Stimulated activated CD8-positive, alpha-beta memory T cell treated with anti-CD3 and anti-CD28 coated beads, Interleukin-4, amount 100 ng/mL, for 4 hours (primary cell): ENCODE measurements around the gene AGPAT1.

ENCODE experiments used
- DNase-seq, 2 donors: peaks; one replicate each; pipeline ENCODE4 v3.0.0-alpha.2; 2020; ENCODE audit warnings: low read depth in 2 of 2, low spot score in 1 of 2

AGPAT1 gene

GRCh38 chr6:32173051-32173727, 2.7 kb downstream of the AGPAT1 start:
- DNase-seq: no peak

DNA sequence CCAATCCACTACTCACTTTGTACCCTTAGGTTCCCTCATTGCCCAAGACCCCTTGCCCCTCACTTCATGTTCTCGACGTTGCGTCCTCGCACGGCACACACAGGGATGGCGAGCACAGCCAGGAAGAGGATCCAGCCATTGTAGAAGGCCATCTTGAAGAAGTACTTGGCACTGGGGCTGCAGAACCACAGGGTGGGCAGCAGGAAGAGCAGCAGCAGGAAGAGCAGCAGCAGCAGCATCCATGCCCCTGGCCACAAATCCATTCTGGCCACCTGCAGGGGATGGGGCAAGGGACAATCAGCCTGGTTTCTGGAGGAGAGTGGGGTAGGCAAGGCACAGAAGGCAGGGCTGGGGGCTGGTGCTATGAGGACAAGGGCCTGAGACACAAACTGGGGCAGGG, 4.7 kb downstream of the AGPAT1 start:
- no peak for DNase-seq

GRCh38 chr6:32170294-32170693, 5.6 kb downstream of the AGPAT1 start:
- no peak for DNase-seq

DNA sequence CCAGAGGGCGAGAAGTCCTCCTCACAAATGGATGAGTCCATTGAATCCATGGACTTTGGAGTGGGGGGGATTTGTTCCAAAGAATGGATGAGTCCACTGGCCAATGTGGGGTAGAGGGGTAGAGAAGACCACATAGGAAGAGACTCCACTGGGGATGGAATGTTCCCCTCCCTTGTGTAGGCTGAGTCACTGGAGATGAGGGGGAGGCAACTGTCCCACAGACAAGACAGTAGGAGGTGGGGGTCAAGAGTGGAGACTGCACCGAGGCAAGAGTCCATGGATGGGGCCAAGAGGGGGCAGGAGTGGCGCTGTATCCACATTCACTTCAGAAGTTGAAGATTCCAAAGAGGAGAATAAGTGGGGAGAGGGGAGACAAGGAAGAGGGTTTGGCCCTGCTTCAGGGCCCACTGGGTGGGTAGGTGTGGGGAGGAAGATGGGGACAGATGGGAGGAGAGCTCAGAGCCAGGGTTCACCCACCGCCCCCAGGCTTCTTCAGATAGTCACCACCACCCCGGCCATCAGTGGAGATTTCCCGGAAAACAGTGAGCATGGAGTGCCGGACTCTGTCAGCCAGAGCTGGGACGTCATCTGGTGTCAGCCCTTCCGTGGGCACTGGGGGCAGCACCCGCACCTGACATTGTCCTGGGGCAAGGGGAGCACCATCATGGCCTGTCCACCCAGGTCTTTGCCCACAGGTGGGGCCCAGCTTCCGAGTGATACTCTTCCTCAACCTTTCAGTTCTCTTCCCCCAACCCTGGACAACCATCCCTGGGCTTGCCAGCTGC, 6.9 kb downstream of the AGPAT1 start:
- no peak for DNase-seq

DNA sequence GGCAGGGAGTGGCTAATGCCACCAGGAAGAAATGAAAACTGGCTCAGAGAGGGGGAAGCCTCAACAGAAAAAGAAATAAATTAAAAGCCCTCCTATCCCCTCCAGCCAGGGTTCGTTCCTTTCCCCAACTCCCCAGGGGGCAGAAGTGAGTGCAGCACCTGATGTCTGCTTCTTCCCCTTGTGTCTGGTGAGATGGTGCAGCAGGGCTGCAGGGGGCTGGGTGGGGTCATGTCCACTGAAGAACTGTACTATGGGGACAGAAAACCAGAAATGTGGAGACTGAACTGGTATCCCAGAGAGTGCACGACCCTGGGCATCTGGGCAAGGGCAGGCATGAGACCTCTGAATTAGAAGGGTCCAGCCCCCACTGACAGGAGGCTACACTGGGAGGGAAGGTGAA, 7.5 kb downstream of the AGPAT1 start:
- no peak for DNase-seq

DNA sequence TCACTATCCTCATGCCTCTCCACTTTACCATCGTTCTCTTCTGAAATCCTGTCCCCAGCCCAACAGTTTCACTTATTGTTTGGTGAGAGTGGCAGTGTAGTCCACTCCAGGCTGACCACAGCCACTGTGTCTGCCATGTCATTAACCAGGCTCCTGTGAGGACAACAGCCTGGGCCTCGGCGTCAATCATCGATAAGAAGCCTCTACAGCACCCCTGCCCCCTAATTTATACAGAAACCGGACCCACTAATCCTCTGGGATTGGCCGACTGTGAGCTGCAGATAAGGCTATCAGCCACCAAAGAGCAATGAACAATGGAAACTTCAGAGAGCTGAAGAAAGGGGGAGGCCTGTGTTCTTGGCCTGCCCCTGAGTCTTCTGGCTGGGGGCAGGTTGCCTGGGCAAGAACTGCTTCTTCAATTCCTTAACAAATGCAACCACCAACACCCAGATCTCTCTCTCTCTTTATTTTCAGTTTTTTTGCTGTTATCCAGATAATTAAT, 8.1 kb downstream of the AGPAT1 start:
- no peak for DNase-seq

DNA sequence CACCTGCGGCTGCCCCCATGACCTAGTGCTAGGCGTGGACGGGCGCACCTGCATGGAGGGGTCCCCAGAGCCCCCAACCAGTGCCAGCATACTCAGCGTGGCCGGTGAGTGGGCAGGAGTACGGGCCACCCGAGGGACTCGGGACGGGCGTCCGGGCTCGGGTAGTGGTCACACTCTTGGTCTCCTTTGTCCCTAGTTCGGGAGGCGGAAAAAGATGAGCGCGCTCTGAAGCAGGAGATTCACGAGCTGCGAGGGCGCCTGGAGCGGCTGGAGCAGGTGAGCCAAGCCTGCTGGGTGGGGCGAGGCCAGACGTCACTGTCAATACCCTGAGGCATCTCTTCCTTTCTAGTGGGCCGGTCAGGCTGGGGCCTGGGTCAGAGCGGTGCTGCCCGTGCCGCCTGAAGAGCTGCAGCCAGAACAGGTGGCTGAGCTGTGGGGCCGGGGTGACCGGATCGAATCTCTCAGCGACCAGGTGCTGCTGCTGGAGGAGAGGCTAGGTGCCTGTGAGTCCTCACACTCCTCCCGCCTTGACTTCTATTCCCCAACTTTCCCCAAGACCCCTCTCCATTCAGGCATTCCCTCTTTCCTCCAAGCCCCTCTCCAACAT, 8.6 kb downstream of the AGPAT1 start:
- DNase-seq: no peak

- DNase-seq: no peak
Observed at GRCh38 chr6:32166411-32167061, 9.3 kb downstream of the AGPAT1 start.

DNA sequence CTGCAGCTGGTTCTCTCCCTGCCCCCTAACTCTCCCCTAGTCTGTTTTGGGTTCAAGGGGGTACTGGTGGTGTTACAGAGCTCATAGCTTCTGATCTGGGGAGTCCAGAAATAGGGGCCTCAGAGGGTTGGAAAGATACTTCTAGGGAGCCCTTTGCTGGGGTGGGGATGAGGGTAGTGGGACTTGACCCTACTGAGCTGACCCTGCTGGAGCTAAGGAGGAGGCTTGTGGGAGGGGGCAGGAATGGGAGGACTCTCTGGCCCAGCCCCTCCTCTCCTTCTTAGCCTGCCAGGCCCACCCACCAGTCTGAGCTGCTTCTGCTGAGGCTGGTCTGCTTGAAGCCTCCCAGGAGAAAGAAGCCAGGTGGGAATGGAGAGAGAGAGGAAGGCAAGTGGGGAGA, 11.6 kb downstream of the AGPAT1 start, which contains the start of gene EGFL8:
Gene EGFL8, plus strand, starts transcription at position 301 of the 400 bp plus-strand sequence. CDS start 1,571 bp downstream, outside the sequence.
- no peak for DNase-seq

DNA sequence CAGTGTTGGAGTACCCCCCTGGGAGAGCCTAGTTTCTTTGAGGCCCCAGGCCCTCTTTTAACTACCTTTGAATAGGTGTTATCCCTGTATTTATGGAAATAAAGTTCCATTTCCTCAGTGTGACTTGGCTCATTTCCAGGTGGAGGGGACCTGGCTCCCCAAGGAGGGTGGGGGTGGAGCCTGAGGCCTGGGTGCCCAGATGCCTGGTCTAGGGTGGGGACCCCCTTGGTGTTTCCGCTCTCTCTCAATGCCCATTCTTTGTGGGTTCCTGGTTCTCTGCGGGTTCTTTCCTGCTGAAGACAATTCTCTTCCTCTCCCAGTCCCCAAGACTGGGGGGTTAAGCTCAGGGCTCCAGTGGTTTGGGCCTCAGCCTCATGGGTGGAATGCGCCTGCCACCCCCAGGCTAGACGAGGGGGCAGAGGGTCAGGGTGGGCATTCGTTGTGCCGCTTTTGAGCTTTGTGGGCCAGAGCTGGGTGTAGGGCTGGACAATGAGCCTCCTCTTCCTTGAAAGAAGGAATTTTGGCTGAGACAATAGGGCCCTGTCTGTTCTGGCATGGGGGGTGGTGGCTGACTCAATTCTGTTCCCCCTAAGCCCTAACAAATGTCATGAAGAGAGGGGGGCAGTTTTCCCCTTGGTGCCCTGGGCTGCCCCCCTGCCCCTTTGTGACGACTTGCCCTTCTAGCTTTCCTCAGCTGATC, 12.2 kb downstream of the AGPAT1 start:
- DNase-seq: no peak

DNA sequence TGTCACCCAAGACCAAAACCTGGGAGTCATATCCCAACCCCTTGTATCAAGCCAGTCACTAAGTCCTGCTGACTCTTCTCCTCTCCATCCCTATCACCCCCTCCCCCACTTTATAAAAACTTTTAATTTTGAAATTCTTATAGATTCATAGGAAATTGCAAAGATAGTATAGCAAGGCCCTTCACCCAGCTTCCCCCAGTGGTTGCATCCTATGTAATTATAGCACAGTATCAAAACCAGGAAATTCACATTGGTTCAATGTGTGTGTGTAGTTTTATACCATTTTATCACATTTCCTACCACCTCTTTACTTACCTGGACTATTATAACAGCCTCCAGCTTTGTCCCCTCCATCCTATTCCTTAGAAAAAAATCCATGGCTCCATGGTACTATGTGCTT, 17.8 kb downstream of the AGPAT1 start:
- no peak for DNase-seq

GRCh38 chr6:32156891-32157290, 19.0 kb downstream of the AGPAT1 start:
- DNase-seq: no peak

DNA sequence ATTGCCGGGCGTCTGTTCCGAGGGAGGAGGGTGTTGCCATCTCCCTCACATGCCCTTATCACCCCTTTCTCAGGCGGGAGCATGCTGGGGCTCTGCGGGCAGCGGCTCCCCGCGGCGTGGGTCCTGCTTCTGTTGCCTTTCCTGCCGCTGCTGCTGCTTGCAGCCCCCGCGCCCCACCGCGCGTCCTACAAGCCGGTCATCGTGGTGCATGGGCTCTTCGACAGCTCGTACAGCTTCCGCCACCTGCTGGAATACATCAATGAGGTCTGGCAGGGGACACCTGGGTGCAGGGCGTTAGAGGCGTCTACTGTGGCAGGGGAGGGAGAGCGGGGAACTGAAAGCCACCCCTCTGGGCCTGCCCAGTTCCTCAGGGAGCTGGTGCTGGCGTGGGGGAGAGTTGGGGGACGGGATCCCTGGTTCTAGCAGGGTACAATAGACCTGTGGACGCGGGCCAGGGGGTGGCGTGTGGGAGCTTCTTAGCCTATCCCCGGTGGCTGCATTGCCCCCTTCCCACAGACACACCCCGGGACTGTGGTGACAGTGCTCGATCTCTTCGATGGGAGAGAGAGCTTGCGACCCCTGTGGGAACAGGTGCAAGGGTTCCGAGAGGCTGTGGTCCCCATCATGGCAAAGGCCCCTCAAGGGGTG, 21.2 kb downstream of the AGPAT1 start:
- peak in 1 of 2 donors; percentile 19 for DNase-seq

GRCh38 chr6:32153564-32154513, 22.0 kb downstream of the AGPAT1 start, which contains the start of gene PPT2:
Gene PPT2, plus strand, starts transcription at chr6:32154141. Its CDS starts 454 bp downstream, at chr6:32154595.
- DNase-seq: peak in 1 of 2 donors; percentile 58

GRCh38 chr6:32152769-32153563, 22.9 kb downstream of the AGPAT1 start:
- no peak for DNase-seq

DNA sequence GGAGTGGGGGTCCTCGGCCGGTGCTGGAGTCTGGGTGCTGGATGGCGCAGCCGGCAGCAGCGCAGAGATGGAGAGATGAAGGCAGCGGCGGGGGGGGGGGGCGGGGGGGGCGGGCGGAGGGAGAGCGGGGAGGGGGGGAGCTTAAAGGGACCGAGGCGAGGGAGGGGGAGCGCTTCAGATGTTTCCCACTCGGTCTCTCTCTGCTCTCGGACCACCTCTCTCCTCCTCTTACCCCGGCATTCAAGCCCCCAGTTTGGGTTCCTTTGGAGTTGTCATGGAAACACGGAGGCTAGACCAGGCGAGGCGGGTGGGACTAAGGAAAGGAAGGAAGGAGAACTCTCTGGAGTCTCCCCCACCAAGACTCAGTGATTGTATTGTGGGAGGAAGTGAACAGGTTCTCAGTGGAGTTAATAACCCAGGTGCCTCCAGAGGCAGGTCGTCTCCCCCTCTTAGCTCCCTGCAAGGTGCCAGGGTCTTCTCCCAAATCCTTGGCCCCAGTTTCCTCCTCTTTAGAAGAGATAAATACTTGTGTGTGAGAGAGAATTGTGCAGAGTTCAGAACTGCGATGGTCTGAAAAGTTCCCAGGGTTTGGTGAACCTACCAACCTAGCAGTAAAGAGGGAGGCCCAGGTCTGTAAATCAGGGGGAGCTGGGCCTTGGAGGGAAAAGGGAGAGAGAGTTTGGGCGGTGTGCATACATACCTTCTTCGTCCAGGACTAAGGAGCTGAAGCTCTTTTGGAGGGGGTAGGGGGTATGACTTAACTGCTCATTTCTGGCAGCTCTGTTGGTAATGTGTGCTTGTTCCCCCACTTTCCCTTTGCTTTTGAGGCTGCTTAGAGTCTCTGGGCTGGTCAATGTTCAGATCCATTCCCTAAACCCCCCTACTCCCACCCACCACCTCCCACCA, 23.8 kb downstream of the AGPAT1 start, which contains the start of gene PRRT1:
Gene PRRT1, minus strand, starts transcription at position 77 of the 906 bp plus-strand sequence. CDS start 112 bp downstream, outside the sequence.
- no peak for DNase-seq
